C4-2B (cell line): ENCODE measurements around the gene AKAP11.

Experiments used
- ZFX ChIP-seq: fragments of 450-650 bp; IDR thresholded peaks from 2 replicates; pipeline ENCODE4 v1.6.1; 2017
- TF ChIP-seq, protein P1 (sequence below): fragments of 450-650 bp; conservative IDR thresholded peaks from 2 replicates; pipeline ENCODE4 v1.5.1; 2017; ENCODE audit warnings: mild to moderate bottlenecking

DNA sequence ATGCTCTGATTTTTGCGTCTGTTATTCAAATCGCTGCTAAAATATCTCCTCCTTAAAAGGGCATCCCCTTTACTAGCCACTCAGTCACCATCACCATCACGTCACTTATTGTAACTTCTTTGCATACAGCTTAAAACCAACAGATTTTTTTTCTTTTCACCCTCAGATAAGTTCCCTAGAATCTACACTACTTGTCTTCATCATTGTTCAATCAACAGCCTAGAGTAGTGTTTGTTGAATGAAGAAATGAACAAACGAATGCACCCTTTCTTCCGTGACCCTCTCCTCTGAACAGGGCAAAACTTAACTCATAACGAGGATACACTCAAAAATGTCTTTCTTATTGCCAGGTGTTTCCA lies 1.1 kb upstream of the AKAP11 start:
- TF ChIP-seq, protein P1, sequence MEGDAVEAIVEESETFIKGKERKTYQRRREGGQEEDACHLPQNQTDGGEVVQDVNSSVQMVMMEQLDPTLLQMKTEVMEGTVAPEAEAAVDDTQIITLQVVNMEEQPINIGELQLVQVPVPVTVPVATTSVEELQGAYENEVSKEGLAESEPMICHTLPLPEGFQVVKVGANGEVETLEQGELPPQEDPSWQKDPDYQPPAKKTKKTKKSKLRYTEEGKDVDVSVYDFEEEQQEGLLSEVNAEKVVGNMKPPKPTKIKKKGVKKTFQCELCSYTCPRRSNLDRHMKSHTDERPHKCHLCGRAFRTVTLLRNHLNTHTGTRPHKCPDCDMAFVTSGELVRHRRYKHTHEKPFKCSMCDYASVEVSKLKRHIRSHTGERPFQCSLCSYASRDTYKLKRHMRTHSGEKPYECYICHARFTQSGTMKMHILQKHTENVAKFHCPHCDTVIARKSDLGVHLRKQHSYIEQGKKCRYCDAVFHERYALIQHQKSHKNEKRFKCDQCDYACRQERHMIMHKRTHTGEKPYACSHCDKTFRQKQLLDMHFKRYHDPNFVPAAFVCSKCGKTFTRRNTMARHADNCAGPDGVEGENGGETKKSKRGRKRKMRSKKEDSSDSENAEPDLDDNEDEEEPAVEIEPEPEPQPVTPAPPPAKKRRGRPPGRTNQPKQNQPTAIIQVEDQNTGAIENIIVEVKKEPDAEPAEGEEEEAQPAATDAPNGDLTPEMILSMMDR, result no peak
- TF ChIP-seq ZFX, result no peak
